Pancreas (tissue), 10 donors: Measurements from ENCODE around the gene SYNPR. TPM values are rescaled to one million over a fixed set of nuclear protein-coding genes. Genes with fewer than 3 reads are reported as not detected.

Experiments used
- ATAC-seq, 4 donors: fragments of 200-7000 bp; cut with Tn5 transposase; one replicate each; pipeline versions ENCODE4 v1.8.0 to v1.9.1; 2020; ENCODE audit warnings: mild to moderate bottlenecking in 4 of 4, moderate library complexity in 4 of 4
- DNase-seq, 6 donors: peaks; one replicate each; pipeline ENCODE4 v3.0.0-alpha.2; 2020
- FAIRE-seq: peaks from 2 replicates; lab custom pipeline; 2012; peaks lifted over from hg19 to GRCh38; lab: Jason Lieb, UNC
- H3K27ac ChIP-seq, 4 donors: fragments of 200-600 bp; sonication (generic); 1 replicate in 3 of 4; 2 replicates in 1 of 4; pipeline versions ENCODE4 v1.5.0 to v1.8.0; 2020
- H3K27me3 ChIP-seq, 4 donors: fragments of 200-600 bp; one replicate each; pipeline ENCODE4 v1.8.0; 2021
- H3K36me3 ChIP-seq, 3 donors: fragments of 200-600 bp; sonication (generic) in 1 of 3; one replicate each; pipeline versions ENCODE4 v1.5.0 to v1.8.0; 2020 to 2021
- H3K4me1 ChIP-seq, 3 donors: fragments of 200-600 bp; one replicate each; pipeline ENCODE4 v1.8.0; 2021
- H3K4me3 ChIP-seq, 4 donors: fragments of 200-600 bp; sonication (generic) in 2 of 4; one replicate each; pipeline versions ENCODE4 v1.5.0 to v1.8.0; 2020 to 2021
- H3K9me3 ChIP-seq, 4 donors: fragments of 200-600 bp; one replicate each; pipeline ENCODE4 v1.8.0; 2021
- CTCF ChIP-seq, 4 donors: fragments of 200-600 bp; sonication (generic) in 3 of 4; IDR thresholded peaks; one replicate each; pipeline versions ENCODE4 v1.5.0 to v1.8.0; 2021; ENCODE audit warnings: antibody characterized with exemption in 4 of 4
- WGBS, 2 donors: extraction: QIAGEN DNeasy Blood & Tissue Kit; methylation state at CpG; one replicate each; pipeline ENCODE4 v1.1.7; 2013; 5-methylcytosine and 5-hydroxymethylcytosine counted together
- intact Hi-C, 3 donors: fragments of 100-400 bp; cut with DNase I; formaldehyde crosslinking; loops; one replicate each; pipeline versions ENCODE4 v1.11.1 to v1.14.2; 2022
- polyA plus RNA-seq, 2 donors: library from polyadenylated mRNA; stranded (reverse); fragments of 200-250 nt; gene quantifications; one replicate each; pipeline ENCODE4 v1.2.3, GENCODE V29; 2013
- total RNA-seq, 6 donors: library from RNA; stranded (reverse); fragmentation: NEBNext Ultra II Directional in 4 of 6; extraction: Animal tissue kit (Norgen Biotek cat#: 25700) in 4 of 6; gene quantifications; one replicate each; pipeline versions ENCODE4 v1.2.1 to v1.2.4, GENCODE V29; 2021 to 2023
- donor health status: healthy with polysubstance abuse.
- donor health status: DM: no; HTN: no; CAD: no; lungs with moderate emphysema.
- donor health status: DM: no; HTN: no; CAD: no.
- donor health status: control.
- donor health status: control.
- donor health status: Bipolar disorder and iron deficiency.
- donor health status: DM: yes; HTN: yes; CAD: no.
- donor health status: DM: no; HTN: no; CAD: no.
- donor health status: DM: no; HTN: no; CAD: no.
- donor health status: DM: yes; HTN: yes; CAD: no.

The SYNPR gene
- total and polyA plus RNA-seq, 8 donors: 0.31 to 1.4 TPM; not detected in 6

GRCh38 chr3:63232764-63233396 lies 45.2 kb upstream of the SYNPR start:
- H3K27me3 ChIP-seq: no peaks in the 10 kb centered on the region
- no peak overlapping the region for H3K27ac ChIP-seq
- WGBS, 2 donors: 55 to 66% methylated on average over 3 of the region's 3 CpGs
- no peaks in the 10 kb centered on the region for H3K9me3 ChIP-seq
- H3K4me1 ChIP-seq: no peaks in the 10 kb centered on the region
- DNase-seq (no peak), FAIRE-seq (peak; percentile 67), ATAC-seq (no peak)
- H3K4me3 ChIP-seq: no peak overlapping the region
- H3K36me3 ChIP-seq: no peaks in the 10 kb centered on the region
- intact Hi-C loops: no loop called here
- TF ChIP-seq CTCF (IDR thresholded peaks at IDR 0.05): peak in 2 of 4 donors; percentile 19 to 33

GRCh38 chr3:63240381-63240902 lies 37.7 kb upstream of the SYNPR start:
- H3K4me1 ChIP-seq: no peaks in the 10 kb centered on the region
- ATAC-seq: no peak
- H3K4me3 ChIP-seq: no peak overlapping the region
- H3K27me3 ChIP-seq: no peaks in the 10 kb centered on the region
- FAIRE-seq: no peak
- no peak overlapping the region for H3K27ac ChIP-seq
- no peak for DNase-seq
- no peak for TF ChIP-seq CTCF (IDR thresholded peaks at IDR 0.05)
- WGBS, 2 donors: 73 to 81% methylated on average over 5 of the region's 5 CpGs
- intact Hi-C loops: no loop called here
- H3K36me3 ChIP-seq: no peaks in the 10 kb centered on the region
- no peaks in the 10 kb centered on the region for H3K9me3 ChIP-seq

DNA sequence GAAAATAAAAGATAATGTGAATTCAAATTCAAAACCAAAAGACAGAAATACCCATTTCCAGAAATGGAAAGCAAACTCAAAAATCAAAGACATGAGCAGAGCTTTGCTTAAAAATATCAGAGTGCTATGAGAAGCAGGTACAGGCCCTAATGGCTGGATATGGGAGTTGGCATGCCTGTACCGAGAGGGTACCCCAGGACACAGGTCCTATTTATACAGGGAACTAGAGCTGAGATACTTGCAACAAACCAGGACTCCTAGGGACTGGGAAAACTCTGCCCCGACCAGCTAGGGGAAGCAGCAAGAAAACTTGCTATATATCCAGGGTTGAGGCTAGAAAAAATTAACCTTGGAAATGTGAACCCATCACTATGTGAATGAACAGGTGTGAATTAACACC lies 36.0 kb upstream of the SYNPR start:
- Histone ChIP-seq H3K9me3 (no peaks in the 10 kb centered on the region), H3K27ac (no peak overlapping the region), H3K27me3 (no peaks in the 10 kb centered on the region), H3K4me3 (no peak overlapping the region), H3K36me3 (no peaks in the 10 kb centered on the region), H3K4me1 (no peaks in the 10 kb centered on the region)
- ATAC-seq (no peak), FAIRE-seq (no peak), DNase-seq (no peak)
- intact Hi-C loops: no loop called here
- WGBS, 2 donors: 65 to 66% methylated on average over 2 of the region's 2 CpGs
- TF ChIP-seq CTCF (IDR thresholded peaks at IDR 0.05): no peak

DNA sequence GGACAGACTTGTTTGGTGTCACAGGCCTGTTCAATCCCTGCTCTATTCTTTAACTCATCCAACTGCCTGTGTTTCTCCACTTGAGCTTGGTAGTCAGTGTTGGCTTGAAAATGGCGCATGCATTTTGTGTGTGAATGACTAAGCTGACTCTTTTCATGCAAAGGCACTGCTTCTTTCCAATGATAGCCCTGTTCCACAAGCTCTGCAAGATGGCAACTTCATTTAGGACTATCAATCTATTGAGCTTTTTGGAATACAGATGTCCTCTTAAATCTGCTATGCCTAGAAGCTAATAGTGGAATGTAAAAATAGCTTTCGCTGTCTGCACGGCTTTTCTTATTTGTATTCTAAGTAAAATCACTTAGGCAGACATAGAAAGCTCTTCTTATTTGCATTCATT lies 33.6 kb upstream of the SYNPR start:
- Histone ChIP-seq H3K9me3 (no peaks in the 10 kb centered on the region), H3K36me3 (no peaks in the 10 kb centered on the region), H3K4me1 (no peaks in the 10 kb centered on the region), H3K27ac (no peak overlapping the region), H3K4me3 (no peak overlapping the region), H3K27me3 (no peaks in the 10 kb centered on the region)
- no peak for DNase-seq
- FAIRE-seq: no peak
- intact Hi-C loops: no loop called here
- no peak for TF ChIP-seq CTCF (IDR thresholded peaks at IDR 0.05)
- no peak for ATAC-seq
- WGBS, 2 donors: 91 to 93% methylated on average over 3 of the region's 3 CpGs

- Histone ChIP-seq H3K36me3 (no peaks in the 10 kb centered on the region), H3K27me3 (no peaks in the 10 kb centered on the region), H3K27ac (no peak overlapping the region), H3K4me3 (no peak overlapping the region), H3K9me3 (no peaks in the 10 kb centered on the region), H3K4me1 (no peaks in the 10 kb centered on the region)
- no peak for TF ChIP-seq CTCF (IDR thresholded peaks at IDR 0.05)
- WGBS, 2 donors: 12 to 37% methylated on average over 1 of the region's 1 CpG
- no peak for ATAC-seq
- DNase-seq: no peak
- intact Hi-C loops: no loop called here
- no peak for FAIRE-seq
These were observed 32.3 kb upstream of the SYNPR start for GRCh38 chr3:63245726-63246241.
